ENCODE measurements around the gene LTBP1. TPM values are rescaled to one million over a fixed set of nuclear protein-coding genes. Genes with fewer than 3 reads are reported as not detected.
"Not testable (repeated sequence)": the region's sequence is repeated elsewhere in the genome, so short reads cannot be mapped to it uniquely, and the experiment has no call there.

LTBP1 gene, protein sequence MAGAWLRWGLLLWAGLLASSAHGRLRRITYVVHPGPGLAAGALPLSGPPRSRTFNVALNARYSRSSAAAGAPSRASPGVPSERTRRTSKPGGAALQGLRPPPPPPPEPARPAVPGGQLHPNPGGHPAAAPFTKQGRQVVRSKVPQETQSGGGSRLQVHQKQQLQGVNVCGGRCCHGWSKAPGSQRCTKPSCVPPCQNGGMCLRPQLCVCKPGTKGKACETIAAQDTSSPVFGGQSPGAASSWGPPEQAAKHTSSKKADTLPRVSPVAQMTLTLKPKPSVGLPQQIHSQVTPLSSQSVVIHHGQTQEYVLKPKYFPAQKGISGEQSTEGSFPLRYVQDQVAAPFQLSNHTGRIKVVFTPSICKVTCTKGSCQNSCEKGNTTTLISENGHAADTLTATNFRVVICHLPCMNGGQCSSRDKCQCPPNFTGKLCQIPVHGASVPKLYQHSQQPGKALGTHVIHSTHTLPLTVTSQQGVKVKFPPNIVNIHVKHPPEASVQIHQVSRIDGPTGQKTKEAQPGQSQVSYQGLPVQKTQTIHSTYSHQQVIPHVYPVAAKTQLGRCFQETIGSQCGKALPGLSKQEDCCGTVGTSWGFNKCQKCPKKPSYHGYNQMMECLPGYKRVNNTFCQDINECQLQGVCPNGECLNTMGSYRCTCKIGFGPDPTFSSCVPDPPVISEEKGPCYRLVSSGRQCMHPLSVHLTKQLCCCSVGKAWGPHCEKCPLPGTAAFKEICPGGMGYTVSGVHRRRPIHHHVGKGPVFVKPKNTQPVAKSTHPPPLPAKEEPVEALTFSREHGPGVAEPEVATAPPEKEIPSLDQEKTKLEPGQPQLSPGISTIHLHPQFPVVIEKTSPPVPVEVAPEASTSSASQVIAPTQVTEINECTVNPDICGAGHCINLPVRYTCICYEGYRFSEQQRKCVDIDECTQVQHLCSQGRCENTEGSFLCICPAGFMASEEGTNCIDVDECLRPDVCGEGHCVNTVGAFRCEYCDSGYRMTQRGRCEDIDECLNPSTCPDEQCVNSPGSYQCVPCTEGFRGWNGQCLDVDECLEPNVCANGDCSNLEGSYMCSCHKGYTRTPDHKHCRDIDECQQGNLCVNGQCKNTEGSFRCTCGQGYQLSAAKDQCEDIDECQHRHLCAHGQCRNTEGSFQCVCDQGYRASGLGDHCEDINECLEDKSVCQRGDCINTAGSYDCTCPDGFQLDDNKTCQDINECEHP (N-terminal part only)
- 124 TPM for total RNA-seq
- long read RNA-seq, full-length matches to known transcripts, result 2 of 122 reads
- long read RNA-seq, partial matches to known transcripts, result 63 of 122 reads
- long read RNA-seq, other reads (novel, unspliced or antisense), result 57 of 122 reads

DNA sequence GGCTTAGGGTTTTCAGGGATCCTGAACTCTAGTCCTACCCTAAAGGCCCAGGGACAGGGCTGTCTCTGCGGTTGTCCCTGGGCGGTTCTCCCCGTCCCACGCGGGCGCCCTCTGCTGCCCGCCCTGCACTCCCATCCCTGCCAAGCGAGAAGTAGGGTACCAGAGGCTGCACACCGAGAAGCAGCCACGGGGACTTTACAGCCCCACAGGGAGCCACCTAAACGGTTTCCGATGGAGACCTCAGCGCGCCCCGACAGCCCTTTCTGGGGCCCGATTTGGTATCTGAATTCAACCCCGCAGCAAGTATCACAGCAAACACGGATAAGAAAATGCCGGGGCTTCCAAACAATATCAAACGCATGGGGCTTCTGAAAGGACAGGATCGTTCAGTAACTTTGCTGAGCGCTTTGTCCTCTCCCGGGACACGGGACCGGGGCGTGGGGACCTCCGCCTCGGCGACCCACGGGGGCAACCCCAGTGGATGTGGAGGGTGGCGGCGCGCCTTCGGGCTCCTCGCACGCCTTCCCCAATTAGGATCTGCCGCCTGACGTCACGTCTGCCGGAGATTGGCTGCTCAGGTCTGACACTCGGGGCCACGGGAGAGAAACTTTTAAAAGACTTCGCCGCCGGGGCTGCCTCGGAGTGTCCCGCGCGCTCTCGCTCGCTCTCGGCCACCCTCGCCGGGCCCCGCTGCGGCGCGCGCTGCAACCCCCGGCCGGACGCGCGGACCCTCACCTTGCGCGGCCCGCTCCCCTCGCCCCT, at the start of gene LTBP1:
Gene LTBP1 (plus strand): TSS at position 640 of the 762 bp plus-strand sequence. CDS start 372 bp downstream, outside the sequence.
- DNase-seq (ENCODE audit: low spot score), result peak; percentile 94
- intact Hi-C loops (cut with DNase I), result loop anchor here (1.0 to 5.0 kb wide), 5 partner anchors 76 to 494 kb away; no protein-coding TSS in a partner anchor

DNA sequence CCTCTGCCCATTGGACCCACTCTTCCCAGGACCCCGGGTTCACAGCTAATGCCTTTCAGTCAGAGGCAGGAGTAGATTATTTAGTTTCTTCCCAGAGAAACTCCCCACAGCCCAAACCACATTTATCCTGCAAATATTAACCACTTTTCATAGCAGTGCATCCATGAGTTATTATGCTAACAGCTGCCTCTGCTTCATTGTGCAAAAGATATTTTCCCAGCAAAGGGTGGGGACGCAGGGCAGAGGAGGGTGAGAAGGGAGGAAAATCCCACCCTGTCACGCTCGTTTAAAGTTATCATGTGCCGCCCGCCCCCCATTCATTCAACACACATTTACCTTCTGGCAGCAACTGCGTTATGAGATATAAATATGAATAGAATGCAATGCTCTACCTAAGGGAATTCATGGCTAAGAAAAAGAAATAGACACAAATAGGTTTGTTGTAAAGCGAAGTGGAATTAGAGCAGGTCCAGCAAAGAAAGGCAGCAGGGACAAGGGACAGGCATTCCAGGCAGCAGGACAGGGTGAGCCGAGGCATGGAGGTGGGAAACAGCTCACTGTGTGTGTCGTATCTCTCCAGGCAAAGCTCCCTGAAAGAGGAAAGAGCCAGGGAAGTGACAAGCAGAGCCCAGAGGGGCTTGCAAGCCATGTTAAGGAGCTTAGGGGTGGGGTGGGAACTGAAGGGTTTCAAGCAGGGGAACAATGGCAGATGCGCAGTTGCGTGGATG, 46.3 kb upstream of the LTBP1 start:
- intact Hi-C loops (cut with DNase I), result no loop called here
- no peak for DNase-seq (ENCODE audit: low spot score)

DNA sequence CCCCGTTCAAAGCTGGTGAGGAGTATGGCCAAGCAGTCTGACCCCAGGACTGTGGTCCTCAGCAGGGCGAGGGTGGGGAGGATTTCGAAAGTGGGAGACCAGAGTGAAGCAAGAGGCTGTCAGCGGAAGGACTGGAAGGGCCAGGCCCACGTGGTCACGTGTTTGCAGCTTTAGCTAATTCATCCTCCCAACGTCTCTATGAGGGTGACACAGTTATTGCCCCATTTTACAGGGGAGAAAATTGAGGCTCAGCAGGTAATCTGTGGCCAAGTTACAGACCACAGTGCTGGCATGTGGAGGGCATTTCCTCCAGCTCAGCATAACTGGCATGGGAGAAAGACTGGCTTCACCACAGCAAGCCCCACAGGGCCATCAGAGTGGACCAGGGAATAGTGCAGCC, 45.4 kb upstream of the LTBP1 start:
- intact Hi-C loops (cut with DNase I), result no loop called here
- DNase-seq (ENCODE audit: low spot score), result no peak

DNA sequence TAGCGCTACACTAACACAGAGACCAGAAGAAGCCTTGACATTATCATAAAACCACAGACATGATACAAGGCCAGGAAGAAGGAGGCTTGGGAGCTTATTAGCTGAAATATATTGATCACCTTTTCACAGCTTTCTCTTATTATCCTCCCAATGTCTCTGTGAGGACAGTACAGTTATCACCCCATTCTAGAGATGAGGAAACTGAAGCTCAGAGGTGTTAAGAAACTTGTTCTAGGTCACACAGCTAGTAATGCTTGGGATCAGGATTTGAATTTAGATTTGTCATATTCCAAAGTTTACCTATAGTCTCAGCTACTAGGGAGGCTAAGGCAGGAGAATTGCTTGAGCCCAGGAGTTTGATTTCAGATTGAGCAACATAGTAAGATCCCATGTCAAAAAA, 44.6 kb upstream of the LTBP1 start:
- intact Hi-C loops (cut with DNase I), result no loop called here

DNA sequence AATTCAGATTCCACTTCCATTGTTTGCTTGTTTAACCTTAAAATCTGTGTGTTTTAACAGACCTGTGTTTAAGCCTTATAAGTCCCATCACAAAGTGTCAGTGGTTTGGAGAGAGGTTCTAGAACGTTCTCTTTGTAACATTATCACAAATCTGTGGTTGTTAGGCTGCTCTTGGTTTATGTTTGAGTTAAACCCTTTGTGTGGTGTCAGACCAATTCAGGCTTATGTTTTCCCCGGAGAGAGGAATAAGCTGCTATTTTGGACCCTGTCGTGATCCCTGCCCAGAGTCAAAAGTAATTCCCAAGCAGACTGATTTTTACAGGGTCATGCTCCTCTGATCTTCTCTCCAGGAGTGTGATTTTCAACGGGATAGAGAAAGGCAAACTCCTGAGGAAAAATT, 43.8 kb upstream of the LTBP1 start:
- DNase-seq (ENCODE audit: low spot score), result no peak
- intact Hi-C loops (cut with DNase I), result no loop called here

More for the DNA sequence above, 44.6 kb upstream of the LTBP1 start:
- no peak for DNase-seq (ENCODE audit: low spot score)

DNA sequence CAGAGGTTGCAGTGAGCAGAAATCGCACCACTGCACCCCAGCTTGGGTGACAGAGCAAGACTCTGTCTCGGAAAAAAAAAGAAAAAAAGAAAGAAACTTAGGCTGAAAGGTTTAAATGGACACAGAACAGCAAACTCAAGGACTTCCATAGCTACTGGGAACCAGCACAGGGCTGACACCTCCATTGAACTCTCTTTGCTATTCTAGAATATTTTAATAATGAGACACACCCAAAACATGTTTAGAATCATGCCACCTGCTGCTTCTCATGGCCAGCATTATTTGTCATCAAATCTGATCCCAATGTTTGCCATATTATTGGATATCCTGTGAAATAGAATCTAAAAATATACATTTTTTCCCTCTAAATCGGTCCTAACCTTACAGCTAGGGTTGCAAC, 42.7 kb upstream of the LTBP1 start:
- intact Hi-C loops (cut with DNase I), result no loop called here
- no peak for DNase-seq (ENCODE audit: low spot score)

DNA sequence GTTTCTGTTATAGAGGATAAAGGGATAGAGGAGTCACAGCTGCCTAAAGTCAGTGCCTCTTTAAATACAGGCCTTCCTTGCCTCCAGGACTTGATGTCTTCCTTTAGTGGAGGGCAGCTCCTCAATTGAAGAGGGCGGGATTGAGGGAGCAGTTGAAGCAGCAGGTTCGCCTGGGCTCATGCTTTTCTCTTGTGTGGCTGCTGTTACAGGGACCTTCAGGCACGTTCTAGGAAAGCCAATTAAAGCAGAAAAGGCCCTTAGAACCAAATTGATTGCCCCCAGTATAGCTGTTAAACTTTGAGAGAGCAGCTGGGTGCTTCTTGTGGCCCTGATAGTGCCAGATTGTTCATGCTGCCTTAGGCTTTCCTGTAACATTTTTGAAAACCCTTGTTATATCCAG, 42.0 kb upstream of the LTBP1 start:
- intact Hi-C loops (cut with DNase I), result no loop called here

DNA sequence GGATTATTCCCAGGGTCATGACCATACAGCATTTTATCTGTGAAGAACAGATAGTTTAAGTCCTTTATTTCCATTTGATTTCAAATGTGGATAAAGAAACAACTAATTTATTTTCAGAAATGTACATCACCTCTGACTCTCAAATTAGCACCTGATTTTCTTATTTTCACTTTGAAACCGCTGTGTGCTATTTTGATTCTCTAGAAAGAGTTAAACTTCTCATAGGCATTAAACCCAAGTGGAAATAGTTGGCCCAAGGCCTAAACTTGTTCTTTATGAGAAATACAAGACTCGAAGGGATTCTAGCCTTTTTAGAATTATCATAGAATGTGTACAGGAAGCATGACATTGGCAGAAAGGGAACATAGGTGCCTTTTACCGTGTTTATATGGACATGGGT, 41.5 kb upstream of the LTBP1 start:
- intact Hi-C loops (cut with DNase I), result no loop called here
- no peak for DNase-seq (ENCODE audit: low spot score)

More for the DNA sequence above, 42.0 kb upstream of the LTBP1 start:
- no peak for DNase-seq (ENCODE audit: low spot score)

DNA sequence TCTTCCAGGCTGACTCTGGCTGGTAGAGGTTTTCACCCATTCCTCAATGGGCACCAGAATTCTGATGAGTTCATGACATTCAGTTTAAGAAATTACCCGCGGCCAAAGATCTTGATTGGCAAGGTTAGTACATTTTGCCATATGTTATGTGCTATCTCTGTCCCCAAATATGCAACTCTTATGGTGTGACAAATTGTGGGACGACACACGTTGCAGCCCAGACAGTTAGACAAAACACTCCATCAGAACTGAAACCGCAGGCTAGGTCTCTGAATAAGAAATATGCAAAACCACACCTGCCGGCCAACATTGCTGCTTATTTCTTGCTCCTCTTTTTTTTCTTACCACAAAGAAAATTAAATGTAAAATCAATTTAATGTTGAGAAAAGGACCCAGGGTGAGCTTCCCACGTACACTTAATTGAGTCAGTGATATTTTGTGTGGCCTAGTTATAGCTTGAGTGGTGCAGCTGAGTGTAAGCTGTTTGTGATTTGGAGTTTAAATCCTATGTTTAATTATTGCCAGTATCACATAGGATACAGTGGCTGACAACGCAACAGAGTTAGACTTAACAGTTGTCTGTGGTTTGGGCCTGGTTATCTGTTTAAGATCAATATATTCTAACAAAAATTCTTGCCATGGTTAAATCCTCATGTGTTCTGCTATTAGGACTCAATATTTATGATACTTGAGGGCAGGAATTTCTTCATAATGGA, 35.7 kb upstream of the LTBP1 start:
- intact Hi-C loops (cut with DNase I), result no loop called here
- DNase-seq (ENCODE audit: low spot score), result no peak

DNA sequence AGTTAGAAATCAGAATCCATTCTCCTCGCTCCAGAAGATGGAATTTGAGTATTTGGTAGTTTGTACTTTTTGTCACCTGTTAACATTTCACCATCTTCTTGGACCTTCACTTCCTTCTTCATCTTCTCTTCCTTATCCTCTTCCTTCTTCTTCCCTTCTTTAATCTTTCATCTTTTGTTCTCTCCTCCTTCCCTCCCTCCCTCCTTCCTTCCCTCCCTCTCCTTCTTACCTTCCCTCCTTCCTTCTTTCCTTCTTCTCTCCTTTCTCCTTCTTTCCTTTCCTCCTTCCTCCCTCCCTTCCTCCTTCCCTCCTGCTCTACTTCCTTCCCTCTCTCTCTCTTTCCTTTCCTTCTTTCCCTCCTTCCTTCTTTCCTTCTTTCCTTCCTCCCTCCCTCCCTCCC, 31.1 kb upstream of the LTBP1 start:
- DNase-seq (ENCODE audit: low spot score), result no peak
- intact Hi-C loops (cut with DNase I), result no loop called here

DNA sequence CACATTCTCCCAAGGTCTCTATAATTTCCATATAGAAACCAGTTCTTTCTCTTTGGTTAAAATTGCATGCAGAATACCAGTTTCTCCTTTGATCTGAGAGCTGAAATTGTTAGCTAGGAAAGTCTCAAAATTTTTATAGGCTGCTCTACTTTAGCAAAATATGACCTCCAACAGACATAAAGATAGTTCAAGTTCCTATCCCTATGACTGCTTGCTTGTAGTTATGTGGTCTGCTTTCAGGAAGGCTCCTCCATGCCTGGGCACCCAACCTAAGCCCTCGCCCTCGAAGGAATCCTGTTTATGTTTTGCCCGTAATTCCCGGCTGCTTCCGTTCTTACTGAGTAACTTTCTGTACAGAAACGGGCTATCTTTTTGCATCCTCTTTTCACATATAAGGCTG, 28.0 kb upstream of the LTBP1 start:
- intact Hi-C loops (cut with DNase I), result no loop called here
- DNase-seq (ENCODE audit: low spot score), result no peak

DNA sequence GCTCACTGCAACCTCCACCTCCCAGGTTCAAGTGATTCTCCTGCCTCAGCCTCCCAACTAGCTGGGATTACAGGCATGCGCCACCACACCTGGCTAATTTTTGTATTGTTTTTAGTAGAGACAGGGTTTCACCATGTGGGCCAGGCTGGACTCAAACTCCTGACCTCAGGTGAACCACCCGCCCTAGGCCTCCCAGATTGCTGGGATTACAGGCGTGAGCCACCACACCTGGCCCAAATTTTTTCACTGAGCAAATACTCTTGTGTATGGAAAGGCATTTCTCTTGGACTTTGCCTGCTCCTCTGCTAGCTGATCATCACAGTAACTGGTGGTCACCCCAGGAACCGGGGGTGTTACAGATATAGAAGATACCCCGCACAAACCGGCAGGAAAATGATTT, 26.9 kb upstream of the LTBP1 start:
- DNase-seq (ENCODE audit: low spot score); intact Hi-C loops (cut with DNase I): not testable (repeated sequence)

DNA sequence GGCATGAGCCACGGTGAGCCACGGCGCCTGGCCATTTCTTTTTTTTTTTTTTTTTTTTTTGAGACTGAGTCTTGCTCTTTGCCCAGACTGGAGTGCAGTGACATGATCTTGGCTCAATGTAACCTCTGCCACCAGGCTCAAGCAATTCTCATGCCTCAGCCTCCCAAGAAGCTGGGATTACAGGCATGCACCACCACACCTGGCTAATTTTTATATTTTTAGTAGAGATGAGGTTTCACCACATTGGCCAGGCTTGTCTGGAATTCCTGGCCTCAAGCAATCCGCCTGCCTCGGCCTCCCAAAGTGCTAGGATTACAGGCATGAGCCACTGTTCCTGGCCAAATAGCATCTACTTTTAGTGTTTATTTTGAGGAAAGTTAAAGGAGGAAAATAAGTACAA, 25.3 kb upstream of the LTBP1 start:
- intact Hi-C loops (cut with DNase I); DNase-seq (ENCODE audit: low spot score): not testable (repeated sequence)

DNA sequence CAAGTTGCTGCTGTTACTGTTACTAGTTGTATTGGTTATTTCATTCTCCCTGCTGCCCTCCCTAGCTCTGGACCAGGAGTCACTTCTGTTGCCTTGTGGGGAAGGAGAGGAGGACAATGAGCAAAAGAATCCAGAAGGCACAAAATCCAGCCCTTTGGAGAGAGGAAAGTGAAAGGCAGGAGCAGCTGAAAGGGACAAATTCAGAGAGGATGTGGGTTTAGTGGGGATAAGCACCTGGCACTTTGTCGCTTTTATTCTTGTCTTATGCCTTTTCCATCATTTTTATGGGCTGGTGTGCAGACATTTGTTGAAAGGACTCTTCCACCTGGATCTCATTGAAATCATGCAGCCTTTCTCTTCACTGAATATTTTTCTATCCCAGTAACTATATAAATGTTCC, 24.3 kb upstream of the LTBP1 start:
- DNase-seq (ENCODE audit: low spot score), result no peak
- intact Hi-C loops (cut with DNase I), result no loop called here

DNA sequence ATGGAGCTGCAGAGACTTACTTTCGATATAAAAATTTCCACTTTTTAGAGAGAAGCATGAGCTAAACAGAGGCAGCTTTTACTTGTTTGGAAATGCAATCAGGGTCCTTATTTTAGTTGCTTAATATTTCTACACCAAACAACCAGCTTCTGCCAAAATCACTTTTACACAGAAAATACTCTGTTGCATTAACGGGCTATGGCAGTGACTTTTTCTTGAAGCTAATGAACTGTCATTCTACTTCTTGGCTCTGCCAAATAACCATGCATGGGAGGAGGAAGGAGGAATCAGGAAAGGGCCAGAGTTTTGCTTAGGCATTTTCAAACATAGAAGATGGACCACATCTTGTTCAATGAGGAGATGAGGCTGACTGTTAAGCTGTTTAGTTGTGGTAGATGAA, 23.6 kb upstream of the LTBP1 start:
- intact Hi-C loops (cut with DNase I), result no loop called here

DNA sequence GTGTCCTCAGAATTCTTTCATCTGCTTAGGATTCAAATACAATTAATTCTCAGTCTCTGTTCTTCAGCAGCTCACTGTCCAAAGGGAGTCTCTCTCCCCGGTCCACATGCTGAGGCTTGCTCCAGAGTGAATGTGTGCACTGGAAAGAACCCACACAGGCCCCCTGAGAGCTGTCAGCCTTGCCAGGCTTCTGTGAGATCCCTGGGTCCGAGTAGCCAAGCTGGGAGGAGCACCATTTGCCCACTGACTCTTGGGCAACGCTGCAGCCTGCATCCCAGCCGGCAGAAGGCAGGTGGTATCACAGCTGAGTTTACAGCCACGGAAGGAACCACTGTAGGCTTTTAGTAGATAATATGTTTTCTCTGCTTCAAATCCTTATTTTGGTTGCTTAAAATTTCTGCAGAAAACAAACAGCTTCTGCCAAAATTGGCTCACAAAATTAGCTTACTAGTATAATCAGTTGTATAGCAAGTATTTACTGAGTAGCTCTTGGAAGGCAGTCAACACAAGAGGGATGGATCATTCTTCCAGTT, 21.4 kb upstream of the LTBP1 start:
- no peak for DNase-seq (ENCODE audit: low spot score)
- intact Hi-C loops (cut with DNase I), result no loop called here

More for the DNA sequence above, 23.6 kb upstream of the LTBP1 start:
- no peak for DNase-seq (ENCODE audit: low spot score)

DNA sequence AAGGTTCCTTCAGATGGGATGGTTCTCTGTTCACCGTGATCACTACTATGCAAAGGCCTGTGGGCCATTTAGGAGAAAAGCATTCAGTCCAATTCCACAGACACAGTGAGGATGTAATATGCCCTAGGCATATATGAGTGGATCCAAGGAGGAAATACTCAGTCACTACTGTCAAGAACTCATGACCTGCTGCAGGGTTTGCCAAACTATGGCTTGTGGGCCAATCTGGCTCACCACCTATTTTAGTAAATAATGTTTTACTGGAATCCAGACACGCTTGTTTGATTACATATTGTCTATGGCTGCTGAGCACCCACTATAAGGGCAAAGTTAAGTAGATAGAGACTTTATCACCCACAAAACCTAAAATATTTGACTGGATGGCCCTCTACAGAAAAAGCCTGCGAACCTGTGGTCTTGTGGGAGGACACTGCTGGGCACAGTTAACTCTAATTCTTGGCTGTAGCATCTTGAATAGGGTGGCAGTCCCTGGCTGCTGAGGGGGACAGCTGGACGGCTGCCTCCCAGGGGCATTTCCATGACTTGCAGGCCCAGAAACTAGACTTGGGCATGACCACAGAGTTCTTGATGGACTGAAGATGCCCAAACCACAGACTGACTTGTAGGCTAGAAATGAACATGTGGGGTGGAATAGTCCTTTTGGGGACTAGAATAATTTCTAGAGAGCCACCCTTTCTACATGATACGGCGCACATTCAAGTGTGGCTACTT, 20.6 kb upstream of the LTBP1 start:
- intact Hi-C loops (cut with DNase I), result no loop called here
- no peak for DNase-seq (ENCODE audit: low spot score)
